Activated CD8-positive, alpha-beta T cell treated with anti-CD3 and anti-CD28 coated beads, Interleukin-2, amount 10 ng/mL, durations not matched to agents 7 days and 5 days (primary cell): ENCODE measurements around the gene RPUSD4. TPM values are rescaled to one million over a fixed set of nuclear protein-coding genes. Genes with fewer than 3 reads are reported as not detected.
"Not testable (repeated sequence)": the region's sequence is repeated elsewhere in the genome, so short reads cannot be mapped to it uniquely, and the experiment has no call there.

Experiments
- ATAC-seq: fragments of 150-1000 bp; cut with Tn5 transposase; one replicate; pipeline ENCODE4 v1.10.0; 2021; ENCODE audit warnings: moderate library complexity
- CTCF ChIA-PET: fragments of 350-600 bp; sonication (Branson Sonifier 250); formaldehyde crosslinking; loops from one replicate; lab custom pipeline; 2021; ENCODE audit warnings: antibody characterized with exemption; lab: Charles Lee
- POLR2A ChIA-PET: fragments of 350-600 bp; sonication (Branson Sonifier 250); formaldehyde crosslinking; loops from one replicate; lab custom pipeline; 2021; ENCODE audit warnings: antibody characterized with exemption; lab: Charles Lee
- DNase-seq: peaks from one replicate; pipeline ENCODE4 v3.0.0-alpha.2; 2020
- H3K27ac Mint-ChIP-seq: one replicate; pipeline ENCODE4 v1.8.0; 2021; ENCODE audit warnings: mild to moderate bottlenecking, mixed read lengths
- H3K27me3 Mint-ChIP-seq: one replicate; pipeline ENCODE4 v1.8.0; 2021; ENCODE audit warnings: low read depth, mixed read lengths
- H3K36me3 Mint-ChIP-seq: one replicate; pipeline ENCODE4 v1.8.0; 2021; ENCODE audit warnings: low read depth, mixed read lengths
- H3K4me1 Mint-ChIP-seq: one replicate; pipeline ENCODE4 v1.8.0; 2021; ENCODE audit warnings: low read depth, mixed read lengths
- H3K4me3 Mint-ChIP-seq: one replicate; pipeline ENCODE4 v1.8.0; 2021; ENCODE audit warnings: mild to moderate bottlenecking, mixed read lengths
- H3K9me3 Mint-ChIP-seq: one replicate; pipeline ENCODE4 v1.8.0; 2022; ENCODE audit warnings: mixed read lengths; ENCODE audit not compliant: insufficient read depth
- total RNA-seq, 2 experiments: library from RNA; stranded (reverse); gene quantifications; one replicate each; pipeline ENCODE4 v1.2.3, GENCODE V29; 2021

The RPUSD4 gene
- total RNA-seq = 10 to 100 TPM; 31.6 to 32.1 TPM

GRCh38 chr11:126211236-126212088, at the start of gene RPUSD4, which contains the start of gene FAM118B:
RPUSD4 (minus strand) TSS chr11:126211650; CDS start chr11:126211638, 12 bp downstream.
FAM118B (plus strand) TSS chr11:126211782; CDS start chr11:126235002, 23,220 bp downstream.
- Mint-ChIP-seq H3K4me3 (peak within 1 kb of the TSS; percentile 98), H3K36me3 (peaks cover 27% of the 10 kb centered on the region), H3K4me1 (peaks cover 30% of the 10 kb centered on the region), H3K27me3 (no peaks in the 10 kb centered on the region), H3K27ac (peak within 1 kb of the TSS; percentile 93), H3K9me3 (no peaks in the 10 kb centered on the region)
- POLR2A ChIA-PET = interaction anchor here (0.6 to 2.2 kb wide), 9 partner anchors 11 to 324 kb away, joined by 3 to 10 read pairs (median 4); partner anchors contain the start of genes FOXRED1, HYLS1 and SRPRA
- DNase-seq (peak; percentile 99), ATAC-seq (peak; percentile 97)
- CTCF ChIA-PET = interaction anchor here (1.0 to 1.4 kb wide), 2 partner anchors 19 to 323 kb away, joined by 3 to 4 read pairs; no protein-coding TSS in a partner anchor

- CTCF ChIA-PET = no interaction called here
- Mint-ChIP-seq H3K27ac (no peak overlapping the region), H3K36me3 (peaks cover 32% of the 10 kb centered on the region), H3K4me1 (no peaks in the 10 kb centered on the region), H3K27me3 (no peaks in the 10 kb centered on the region), H3K4me3 (no peak overlapping the region), H3K9me3 (no peaks in the 10 kb centered on the region)
- no peak for DNase-seq
- POLR2A ChIA-PET = no interaction called here
- no peak for ATAC-seq
These were observed 46.3 kb upstream of the RPUSD4 start for GRCh38 chr11:126257764-126258163.

GRCh38 chr11:126257144-126257543, 45.7 kb upstream of the RPUSD4 start:
- POLR2A ChIA-PET = no interaction called here
- Mint-ChIP-seq H3K27me3 (no peaks in the 10 kb centered on the region), H3K4me3 (no peak overlapping the region), H3K36me3 (peaks cover 32% of the 10 kb centered on the region), H3K9me3 (no peaks in the 10 kb centered on the region), H3K4me1 (no peaks in the 10 kb centered on the region), H3K27ac (no peak overlapping the region)
- no peak for DNase-seq
- no peak for ATAC-seq
- CTCF ChIA-PET = no interaction called here

GRCh38 chr11:126256216-126256615, 44.8 kb upstream of the RPUSD4 start:
- no peak for DNase-seq
- H3K27me3 Mint-ChIP-seq = no peaks in the 10 kb centered on the region

GRCh38 chr11:126255507-126255906, 44.1 kb upstream of the RPUSD4 start:
- DNase-seq, ATAC-seq, POLR2A ChIA-PET, CTCF ChIA-PET, H3K4me3 Mint-ChIP-seq, H3K27ac Mint-ChIP-seq, H3K27me3 Mint-ChIP-seq, H3K9me3 Mint-ChIP-seq, H3K4me1 Mint-ChIP-seq: not testable (repeated sequence)
- peaks cover 23% of the 10 kb centered on the region for H3K36me3 Mint-ChIP-seq

More at GRCh38 chr11:126256216-126256615, 44.8 kb upstream of the RPUSD4 start:
- H3K36me3 Mint-ChIP-seq = peaks cover 28% of the 10 kb centered on the region
- no peak overlapping the region for H3K4me3 Mint-ChIP-seq
- ChIA-PET POLR2A (no interaction called here), CTCF (no interaction called here)
- ATAC-seq = no peak
- H3K9me3 Mint-ChIP-seq = no peaks in the 10 kb centered on the region
- H3K4me1 Mint-ChIP-seq = no peaks in the 10 kb centered on the region
- no peak overlapping the region for H3K27ac Mint-ChIP-seq

- Mint-ChIP-seq H3K9me3 (no peaks in the 10 kb centered on the region), H3K27me3 (no peaks in the 10 kb centered on the region), H3K36me3 (peaks cover 22% of the 10 kb centered on the region), H3K4me3 (no peak overlapping the region), H3K4me1 (no peaks in the 10 kb centered on the region), H3K27ac (no peak overlapping the region)
- ChIA-PET POLR2A (interaction anchor here (0.9 kb wide), 1 partner anchor 15 kb away, joined by 3 read pairs; no protein-coding TSS in a partner anchor), CTCF (no interaction called here)
- DNase-seq (no peak), ATAC-seq (no peak)
These were observed 43.4 kb upstream of the RPUSD4 start for GRCh38 chr11:126254819-126255218.

GRCh38 chr11:126253265-126253664, 41.8 kb upstream of the RPUSD4 start:
- CTCF ChIA-PET = no interaction called here
- POLR2A ChIA-PET = no interaction called here
- Mint-ChIP-seq H3K27me3 (no peaks in the 10 kb centered on the region), H3K36me3 (peaks cover 20% of the 10 kb centered on the region), H3K4me1 (no peaks in the 10 kb centered on the region), H3K27ac (no peak overlapping the region), H3K9me3 (no peaks in the 10 kb centered on the region), H3K4me3 (no peak overlapping the region)
- no peak for ATAC-seq
- DNase-seq = no peak

- POLR2A ChIA-PET = no interaction called here
- no peaks in the 10 kb centered on the region for H3K4me1 Mint-ChIP-seq
- H3K27ac Mint-ChIP-seq = no peak overlapping the region
- CTCF ChIA-PET = no interaction called here
- no peaks in the 10 kb centered on the region for H3K9me3 Mint-ChIP-seq
- ATAC-seq = no peak
- peaks cover 14% of the 10 kb centered on the region for H3K36me3 Mint-ChIP-seq
- DNase-seq = no peak
- no peaks in the 10 kb centered on the region for H3K27me3 Mint-ChIP-seq
- no peak overlapping the region for H3K4me3 Mint-ChIP-seq
These were observed 35.2 kb upstream of the RPUSD4 start for GRCh38 chr11:126246636-126247035.

GRCh38 chr11:126233391-126233790, 21.9 kb upstream of the RPUSD4 start:
- H3K4me1 Mint-ChIP-seq = no peaks in the 10 kb centered on the region
- H3K27me3 Mint-ChIP-seq = no peaks in the 10 kb centered on the region
- no peak overlapping the region for H3K27ac Mint-ChIP-seq
- DNase-seq (no peak), ATAC-seq (no peak)
- no peaks in the 10 kb centered on the region for H3K9me3 Mint-ChIP-seq
- ChIA-PET POLR2A (interaction anchor here (1.0 kb wide), 1 partner anchor 21 kb away, joined by 3 read pairs; no protein-coding TSS in a partner anchor), CTCF (no interaction called here)
- H3K4me3 Mint-ChIP-seq = no peak overlapping the region
- peaks cover 3% of the 10 kb centered on the region for H3K36me3 Mint-ChIP-seq

- Mint-ChIP-seq H3K9me3 (no peaks in the 10 kb centered on the region), H3K27me3 (no peaks in the 10 kb centered on the region), H3K36me3 (no peaks in the 10 kb centered on the region), H3K27ac (no peak overlapping the region), H3K4me1 (no peaks in the 10 kb centered on the region), H3K4me3 (no peak overlapping the region)
- ChIA-PET POLR2A (no interaction called here), CTCF (no interaction called here)
- DNase-seq (no peak), ATAC-seq (no peak)
These were observed 21.2 kb upstream of the RPUSD4 start for GRCh38 chr11:126232683-126233082.

- H3K36me3 Mint-ChIP-seq = no peaks in the 10 kb centered on the region
- POLR2A ChIA-PET = no interaction called here
- CTCF ChIA-PET = no interaction called here
- ATAC-seq (no peak), DNase-seq (no peak)
- no peaks in the 10 kb centered on the region for H3K27me3 Mint-ChIP-seq
- no peaks in the 10 kb centered on the region for H3K4me1 Mint-ChIP-seq
- no peak overlapping the region for H3K27ac Mint-ChIP-seq
- no peak overlapping the region for H3K4me3 Mint-ChIP-seq
- no peaks in the 10 kb centered on the region for H3K9me3 Mint-ChIP-seq
These were observed 20.4 kb upstream of the RPUSD4 start for GRCh38 chr11:126231725-126232459.
